HCT116 (cell line): ENCODE measurements around the gene RPL19. TPM values are rescaled to one million over a fixed set of nuclear protein-coding genes. Genes with fewer than 3 reads are reported as not detected.
A peak's percentile ranks its signal among the peaks of the same experiment; 100 is the strongest.

Experiments
- ATAC-seq: fragments of 200-7000 bp; cut with Tn5 transposase; 2 replicates; pipeline ENCODE4 v1.9.1; 2020; ENCODE audit warnings: mild to moderate bottlenecking, moderate library complexity
- BruUV-seq: library from RNA; stranded (reverse); fragments of 400-500 nt; replicated peaks from 2 replicates; lab custom pipeline; 2021; lab: Mats Ljungman, UMichigan
- CTCF ChIA-PET: fragments of 300-600 bp; sonication (Branson Sonifier 250); formaldehyde crosslinking; loops from one replicate; lab custom pipeline; 2021; ENCODE audit warnings: antibody characterized with exemption; lab: Charles Lee
- POLR2A ChIA-PET: fragments of 300-600, 350-600 bp; sonication (Branson Sonifier 250); formaldehyde crosslinking; loops from one replicate; lab custom pipeline; 2021; ENCODE audit warnings: antibody characterized with exemption; lab: Charles Lee
- RAD21 ChIA-PET, 2 experiments: fragments of 300-600 bp; sonication (Branson Sonifier 250); formaldehyde crosslinking; loops; one replicate each; lab custom pipeline; 2023; ENCODE audit warnings: low total read pairs in 2 of 2; ENCODE audit not compliant: uncharacterized antibody in 2 of 2, unreplicated experiment in 2 of 2, low non-redundant PET in 1 of 2; lab: Charles Lee
- DNase-seq: peaks from one replicate; pipeline ENCODE4 v3.0.0-alpha.2; 2010; ENCODE audit warnings: low read depth, low spot score
- H2AFZ ChIP-seq: fragments of 200-600 bp; shearing (Covaris generic), sonication (generic); 2 replicates; pipeline ENCODE4 v1.6.1; 2017; ENCODE audit warnings: low read depth, mixed run types, mixed read lengths, antibody characterized with exemption, low read length; ENCODE audit not compliant: poor library complexity, severe bottlenecking
- H3K27ac ChIP-seq: 2 replicates; pipeline ENCODE4 v1.5.1; 2012; ENCODE audit warnings: low read depth, low read length
- H3K27me3 ChIP-seq: fragments of 200-600 bp; sonication (generic); 2 replicates; pipeline ENCODE4 v1.6.1; 2016; ENCODE audit warnings: mixed run types, low read length, mixed read lengths; ENCODE audit not compliant: insufficient read depth
- H3K36me3 ChIP-seq, 2 experiments: fragments of 200-500 bp in 1 of 2; fragments of 200-600 bp in 1 of 2; sonication (Bioruptor generic) in 1 of 2; sonication (generic) in 1 of 2; 2 replicates each; pipeline versions ENCODE4 v1.5.1 to v1.6.1; 2014 to 2016; ENCODE audit warnings: low read length in 2 of 2, inconsistent platforms in 1 of 2, mixed read lengths in 1 of 2, mixed run types in 1 of 2; ENCODE audit not compliant: insufficient read depth in 2 of 2, control insufficient read depth in 1 of 2
- H3K4me1 ChIP-seq, 2 experiments: fragments of 200-600 bp in 1 of 2; sonication (generic) in 1 of 2; 2 replicates each; pipeline versions ENCODE4 v1.5.1 to v1.6.1; 2012 to 2017; ENCODE audit warnings: low read length in 2 of 2, inconsistent platforms in 1 of 2, mild to moderate bottlenecking in 1 of 2, mixed read lengths in 1 of 2, mixed run types in 1 of 2, moderate library complexity in 1 of 2; ENCODE audit not compliant: insufficient read depth in 2 of 2, control insufficient read depth in 1 of 2
- H3K4me2 ChIP-seq: fragments of 200-600 bp; sonication (generic); 2 replicates; pipeline ENCODE4 v1.6.1; 2017; ENCODE audit warnings: mixed run types, low read length, mixed read lengths
- H3K4me3 ChIP-seq, 2 experiments: fragments of 200-600 bp in 1 of 2; sonication (generic) in 1 of 2; replicated peaks in 1 of 2; 2 replicates each; pipeline ENCODE4 v1.5.1; 2011 to 2016; ENCODE audit warnings: low read length in 2 of 2, control low read depth in 1 of 2, low read depth in 1 of 2, mild to moderate bottlenecking in 1 of 2, mixed read lengths in 1 of 2, mixed run types in 1 of 2
- H3K79me2 ChIP-seq: fragments of 200-600 bp; sonication (generic); 2 replicates; pipeline ENCODE4 v1.6.1; 2017; ENCODE audit warnings: mild to moderate bottlenecking, mixed run types, low read length, moderate library complexity, mixed read lengths; ENCODE audit not compliant: insufficient read depth
- H3K9ac ChIP-seq: fragments of 200-600 bp; sonication (generic); 2 replicates; pipeline ENCODE4 v1.6.1; 2016; ENCODE audit warnings: low read length, mixed read lengths
- H3K9me2 ChIP-seq: fragments of 200-600 bp; sonication (generic), shearing (Covaris generic); 2 replicates; pipeline ENCODE4 v1.6.1; 2017; ENCODE audit warnings: mixed run types, mild to moderate bottlenecking, moderate library complexity; ENCODE audit not compliant: insufficient read depth
- H3K9me3 ChIP-seq, 2 experiments: fragments of 200-500 bp in 1 of 2; fragments of 200-600 bp in 1 of 2; sonication (Bioruptor generic) in 1 of 2; sonication (generic) in 1 of 2; 2 replicates each; pipeline ENCODE4 v1.6.1; 2014 to 2017; ENCODE audit warnings: low read length in 2 of 2, mixed read lengths in 2 of 2, inconsistent platforms in 1 of 2, low read depth in 1 of 2, mild to moderate bottlenecking in 1 of 2, mixed run types in 1 of 2, moderate library complexity in 1 of 2; ENCODE audit not compliant: control insufficient read depth in 1 of 2, insufficient read depth in 1 of 2
- H4K20me1 ChIP-seq: fragments of 200-600 bp; sonication (generic), shearing (Covaris generic); 2 replicates; pipeline ENCODE4 v1.6.1; 2017; ENCODE audit warnings: mixed run types, mild to moderate bottlenecking, moderate library complexity; ENCODE audit not compliant: insufficient read depth
- ATF3 ChIP-seq: IDR thresholded peaks from 2 replicates; pipeline ENCODE4 v1.6.1; 2012
- CBX3 ChIP-seq: IDR thresholded peaks from 2 replicates; pipeline ENCODE4 v1.6.1; 2012; ENCODE audit warnings: low read depth
- EZH2 ChIP-seq: fragments of 200-600 bp; sonication (generic); IDR thresholded peaks from 2 replicates; pipeline ENCODE4 v1.6.1; 2017; ENCODE audit warnings: antibody characterized with exemption, mixed run types
- EZH2phosphoT487 ChIP-seq: fragments of 200-600 bp; IDR thresholded peaks from 2 replicates; pipeline ENCODE4 v1.6.1; 2018; ENCODE audit warnings: antibody characterized with exemption, borderline replicate concordance
- FOSL1 ChIP-seq: IDR thresholded peaks from 2 replicates; pipeline ENCODE4 v1.6.1; 2012; ENCODE audit warnings: low read depth
- POLR2A ChIP-seq: IDR thresholded peaks from 2 replicates; pipeline ENCODE4 v1.7.0; 2011; ENCODE audit warnings: borderline replicate concordance; ENCODE audit not compliant: insufficient read depth, insufficient read length; ENCODE audit errors: extremely low read depth
- RAD21 ChIP-seq: IDR thresholded peaks from 2 replicates; pipeline ENCODE4 v1.6.1; 2012; ENCODE audit warnings: low read depth, mild to moderate bottlenecking
- REST ChIP-seq: IDR thresholded peaks from 2 replicates; pipeline ENCODE4 v1.6.1; 2012; ENCODE audit warnings: low read depth
- SIN3A ChIP-seq: IDR thresholded peaks from 2 replicates; pipeline ENCODE4 v1.6.1; 2012; ENCODE audit warnings: low read depth
- SP1 ChIP-seq: IDR thresholded peaks from 2 replicates; pipeline ENCODE4 v1.6.1; 2012; ENCODE audit warnings: low read depth
- SRF ChIP-seq: IDR thresholded peaks from 2 replicates; pipeline ENCODE4 v1.6.1; 2012; ENCODE audit warnings: low read depth
- TCF7L2 ChIP-seq: IDR thresholded peaks from 2 replicates; pipeline ENCODE4 v1.7.0; 2011; ENCODE audit warnings: borderline replicate concordance, inconsistent platforms; ENCODE audit not compliant: insufficient read depth, insufficient read length; ENCODE audit errors: extremely low read depth
- YY1 ChIP-seq: IDR thresholded peaks from 2 replicates; pipeline ENCODE4 v1.6.1; 2011; ENCODE audit warnings: low read length, low read depth, moderate library complexity, mild to moderate bottlenecking; ENCODE audit not compliant: insufficient replicate concordance; ENCODE audit errors: extremely low read depth
- ZBTB33 ChIP-seq: IDR thresholded peaks from 2 replicates; pipeline ENCODE4 v1.6.1; 2011; ENCODE audit warnings: mild to moderate bottlenecking, low read length, moderate library complexity; ENCODE audit not compliant: insufficient replicate concordance; ENCODE audit errors: extremely low read depth
- ZFX ChIP-seq: fragments of 450-650 bp; IDR thresholded peaks from 2 replicates; pipeline ENCODE4 v1.6.1; 2017
- ZNF274 ChIP-seq: fragments of 200-500 bp; sonication (Bioruptor generic); IDR thresholded peaks from 2 replicates; pipeline ENCODE4 v1.6.1; 2014; ENCODE audit warnings: mild to moderate bottlenecking, low read depth, low read length, inconsistent platforms
- intact Hi-C: fragments of 100-400 bp; cut with micrococcal nuclease; formaldehyde crosslinking; loops from 2 replicates; pipeline ENCODE4 v1.10.0; 2022
- total RNA-seq: library from RNA; stranded (reverse); gene quantifications from one replicate; pipeline ENCODE4 v1.2.1, GENCODE V29; 2021; ENCODE audit not compliant: unreplicated experiment

The RPL19 gene
- total RNA-seq, 1 experiment from 2014 or later, result 2,276 TPM

- DNase-seq, result no peak
- Histone ChIP-seq H3K4me3 (peak overlapping the region in 1 of 2 experiments; percentile 75; a peak in 2 of 4 replicates), H3K27ac (no peak overlapping the region), H3K27me3 (no peaks in the 10 kb centered on the region), H3K4me1 (peaks cover 19 to 35% of the 10 kb centered on the region in 2 experiments), H3K79me2 (peaks cover 19% of the 10 kb centered on the region), H3K36me3 (peaks cover 5 to 7% of the 10 kb centered on the region in 2 experiments; a peak in 3 of 4 replicates), H3K9me2 (no peaks in the 10 kb centered on the region), H2AFZ (no peak overlapping the region), H3K9me3 (no peaks in the 10 kb centered on the region), H3K4me2 (peak overlapping the region; percentile 92), H4K20me1 (no peaks in the 10 kb centered on the region), H3K9ac (no peak overlapping the region)
- ATAC-seq, result no peak
- intact Hi-C loops, result no loop called here
- no TSS peak for BruUV-seq
- CTCF ChIA-PET, result interaction anchor here (1.3 to 1.7 kb wide), 4 partner anchors 21 to 43 kb away, joined by 3 to 6 read pairs (median 5); no protein-coding TSS in a partner anchor
- RAD21 ChIA-PET, result no interaction called here
- POLR2A ChIA-PET, result interaction anchor here (1.8 kb wide), 1 partner anchor 31 kb away, joined by 3 read pairs; no protein-coding TSS in a partner anchor
- TF ChIP-seq ZFX (no peak), FOSL1 (no peak), EZH2phosphoT487 (no peak), SP1 (no peak), EZH2 (no peak), YY1 (no peak), ZNF274 (no peak), CBX3 (no peak), RAD21 (no peak), SRF (no peak), POLR2A (no peak), ATF3 (no peak), ZBTB33 (no peak), SIN3A (no peak), REST (no peak), TCF7L2 (no peak)
Observed at GRCh38 chr17:39195568-39196160, 4.4 kb upstream of the RPL19 start.
